K562 (cell line): Measurements from ENCODE around the gene AKNAD1. TPM values are rescaled to one million over a fixed set of nuclear protein-coding genes. Genes with fewer than 3 reads are reported as not detected.

Experiments
- ATAC-seq: fragments of 200-7000 bp; cut with Tn5 transposase; 3 replicates; pipeline ENCODE4 v1.9.1; 2020; ENCODE audit warnings: moderate library complexity
- BruUV-seq: library from RNA; stranded (reverse); fragments of 400-500 nt; replicated peaks from 2 replicates; lab custom pipeline; 2021; lab: Mats Ljungman, UMichigan
- CTCF ChIA-PET: fragments of 300-600 bp; formaldehyde crosslinking; extraction: SDS; loops from one replicate; lab custom pipeline; 2021; ENCODE audit warnings: low intra/inter-chr PET ratio; lab: Yijun Ruan, JAX
- POLR2A ChIA-PET: fragments of 300-600, 350-650 bp; sonication (Branson Sonifier 250); formaldehyde crosslinking; extraction: SDS; loops from one replicate; lab custom pipeline; 2021; ENCODE audit warnings: antibody characterized with exemption, inconsistent platforms; lab: Yijun Ruan, JAX
- DNase-seq, 4 experiments: peaks; one replicate each; pipeline versions ENCODE4 v3.0.0 to v3.0.0-alpha.2; 2011 to 2018; ENCODE audit warnings: low spot score in 3 of 4, mixed read lengths in 3 of 4; ENCODE audit errors: extremely low read depth in 1 of 4
- FAIRE-seq: peaks from 2 replicates; lab custom pipeline; 2011; peaks lifted over from hg19 to GRCh38; lab: Jason Lieb, UNC
- H2AFZ ChIP-seq: 2 replicates; pipeline ENCODE4 v1.6.0; 2011; ENCODE audit warnings: low read depth, low read length, control low read depth, inconsistent platforms
- H3K27ac ChIP-seq: fragments of 200-600 bp; 3 replicates; pipeline ENCODE4 v1.8.0; 2011; ENCODE audit warnings: low read depth, mild to moderate bottlenecking, control low read depth, inconsistent platforms, low read length, moderate library complexity, mixed read lengths; ENCODE audit errors: extremely low read depth
- H3K27me3 ChIP-seq, 2 experiments: fragments of 300-600 bp in 1 of 2; 2 replicates in 1 of 2; 3 replicates in 1 of 2; pipeline versions ENCODE4 v1.6.0 to v1.8.0; 2011; ENCODE audit warnings: inconsistent platforms in 2 of 2, low read length in 2 of 2, mild to moderate bottlenecking in 1 of 2, mixed read lengths in 1 of 2, moderate library complexity in 1 of 2; ENCODE audit not compliant: control insufficient read depth in 2 of 2, insufficient read depth in 2 of 2
- H3K36me3 ChIP-seq: fragments of 300-600 bp; 3 replicates; pipeline ENCODE4 v1.8.0; 2011; ENCODE audit warnings: mild to moderate bottlenecking, low read length, inconsistent platforms; ENCODE audit not compliant: control insufficient read depth, insufficient read depth
- H3K4me1 ChIP-seq, 2 experiments: fragments of 200-600 bp in 1 of 2; replicated peaks in 1 of 2; 2 replicates in 1 of 2; 3 replicates in 1 of 2; pipeline versions ENCODE4 v1.5.1 to v1.8.0; 2011; ENCODE audit warnings: inconsistent platforms in 2 of 2, low read length in 2 of 2, mild to moderate bottlenecking in 1 of 2, mixed read lengths in 1 of 2, moderate library complexity in 1 of 2; ENCODE audit not compliant: control insufficient read depth in 2 of 2, insufficient read depth in 2 of 2
- H3K4me2 ChIP-seq: 2 replicates; pipeline ENCODE4 v1.6.1; 2011; ENCODE audit warnings: low read length, control low read depth, inconsistent platforms, mixed read lengths; ENCODE audit not compliant: insufficient read depth
- H3K4me3 ChIP-seq: fragments of 200-600 bp; sonication (generic), shearing (Covaris generic); 2 replicates; pipeline ENCODE4 v1.5.1; 2016; ENCODE audit warnings: control low read depth, inconsistent platforms
- H3K79me2 ChIP-seq: fragments of 200-600 bp; 3 replicates; pipeline ENCODE4 v1.8.0; 2011; ENCODE audit warnings: low read length, inconsistent platforms; ENCODE audit not compliant: control insufficient read depth, insufficient read depth
- H3K9ac ChIP-seq, 2 experiments: 2 replicates each; pipeline versions ENCODE4 v1.6.0 to v1.6.1; 2011; ENCODE audit warnings: low read depth in 2 of 2, low read length in 2 of 2, control low read depth in 1 of 2, inconsistent platforms in 1 of 2, mild to moderate bottlenecking in 1 of 2, mixed read lengths in 1 of 2; ENCODE audit not compliant: insufficient read depth in 1 of 2
- H3K9me1 ChIP-seq: one replicate; pipeline ENCODE4 v1.6.0; 2011; ENCODE audit warnings: inconsistent platforms, mild to moderate bottlenecking, low read length, moderate library complexity; ENCODE audit not compliant: control insufficient read depth, insufficient read depth
- H3K9me3 ChIP-seq: replicated peaks from 2 replicates; pipeline ENCODE4 v1.5.1; 2011; ENCODE audit warnings: low read depth, low read length, inconsistent platforms; ENCODE audit not compliant: control insufficient read depth, insufficient read depth
- H4K20me1 ChIP-seq: replicated peaks from 2 replicates; pipeline ENCODE4 v1.6.1; 2011; ENCODE audit warnings: low read length, inconsistent platforms, mixed read lengths; ENCODE audit not compliant: control insufficient read depth, insufficient read depth
- ADNP ChIP-seq: fragments of 200-800 bp; sonication (Bioruptor generic); IDR thresholded peaks from 2 replicates; pipeline ENCODE4 v1.6.1; 2016; ENCODE audit warnings: missing genetic modification characterization, missing compliant biosample characterization
- CAMTA2 ChIP-seq: fragments of 250-450 bp; sonication (Bioruptor Pico); conservative IDR thresholded peaks from 2 replicates; pipeline ENCODE4 v1.5.1; 2022
- CXXC5 ChIP-seq: fragments of 250-450 bp; sonication (Bioruptor Pico); IDR thresholded peaks from 2 replicates; pipeline ENCODE4 v1.8.0; 2022; ENCODE audit warnings: inconsistent platforms, mild to moderate bottlenecking, moderate library complexity
- HCFC1 ChIP-seq: IDR thresholded peaks from 2 replicates; pipeline ENCODE4 v1.6.1; 2012; ENCODE audit warnings: low read depth, low read length, improper control_type of control experiment
- HLTF ChIP-seq: fragments of 450-650 bp; IDR thresholded peaks from 2 replicates; pipeline ENCODE4 v1.6.1; 2016
- HOXB6 ChIP-seq: fragments of 250-450 bp; sonication (Bioruptor Pico); IDR thresholded peaks from 2 replicates; pipeline ENCODE4 v1.5.1; 2022; ENCODE audit warnings: mild to moderate bottlenecking, borderline replicate concordance
- JUNB ChIP-seq: fragments of 450-650 bp; formaldehyde crosslinking; conservative IDR thresholded peaks from 2 replicates; pipeline ENCODE4 v1.4.0; 2020; ENCODE audit warnings: mild to moderate bottlenecking
- MAFG ChIP-seq: fragments of 450-650 bp; conservative IDR thresholded peaks from 2 replicates; pipeline ENCODE4 v1.6.1; 2016; ENCODE audit warnings: missing genetic modification characterization, missing compliant biosample characterization
- RBM14 ChIP-seq: fragments of 200-400 bp; formaldehyde crosslinking; IDR thresholded peaks from 2 replicates; pipeline ENCODE4 v1.6.1; 2018; ENCODE audit warnings: low read depth, mild to moderate bottlenecking, low read length, moderate library complexity, borderline replicate concordance; ENCODE audit not compliant: insufficient read depth
- SRSF7 ChIP-seq: fragments of 200-400 bp; formaldehyde crosslinking; optimal IDR thresholded peaks from 2 replicates; pipeline ENCODE3; 2017; ENCODE audit warnings: mild to moderate bottlenecking, low read depth, low read length
- TAF7 ChIP-seq: fragments of 450-650 bp; IDR thresholded peaks from 2 replicates; pipeline ENCODE4 v1.6.1; 2016; ENCODE audit warnings: missing genetic modification characterization, missing compliant biosample characterization
- ZFX ChIP-seq: sonication (generic); formaldehyde crosslinking; IDR thresholded peaks from 2 replicates; pipeline ENCODE4 v1.8.0; 2022; ENCODE audit warnings: mild to moderate bottlenecking, missing genetic modification reagents, moderate library complexity
- ZKSCAN1 ChIP-seq: fragments of 150-350 bp; IDR thresholded peaks from 2 replicates; pipeline ENCODE4 v1.6.1; 2016; ENCODE audit warnings: low read depth, low read length
- ZNF175 ChIP-seq: fragments of 200-800 bp; sonication (Bioruptor generic); IDR thresholded peaks from 2 replicates; pipeline ENCODE4 v1.6.1; 2016; ENCODE audit warnings: low read depth, mild to moderate bottlenecking, missing genetic modification characterization, missing compliant biosample characterization
- ZNF609 ChIP-seq: sonication (generic); formaldehyde crosslinking; IDR thresholded peaks from 2 replicates; pipeline ENCODE4 v1.8.1; 2023; ENCODE audit warnings: missing genetic modification reagents, mild to moderate bottlenecking, borderline replicate concordance
- WGBS: fragments of 100-300 bp; shearing (Covaris generic); methylation state at CpG from one replicate; pipeline ENCODE4 v1.1.6; 2016; ENCODE audit warnings: low coverage, mixed read lengths; ENCODE audit not compliant: insufficient coverage; ENCODE audit errors: missing lambda C conversion rate; 5-methylcytosine and 5-hydroxymethylcytosine counted together
- in situ Hi-C: fragments of 300-500 bp; cut with MboI; formaldehyde crosslinking; loops from 4 replicates; pipeline ENCODE4 v1.15.0; 2018; ENCODE audit warnings: inconsistent platforms, mixed read lengths
- intact Hi-C: fragments of 100-400 bp; cut with micrococcal nuclease; formaldehyde crosslinking; loops from 2 replicates; pipeline ENCODE4 v1.14.2; 2022
- polyA plus RNA-seq, 8 experiments: library from polyadenylated mRNA; depleted of rRNA in 4 of 8; stranded (reverse) in 5 of 8; unstranded in 3 of 8; fragments of >200 nt; fragmentation: Nextera tagmentation in 2 of 8; fragmentation: Illumina TruSeq in 1 of 8; extraction: Ambion mirVana in 2 of 8; extraction: Trizol in 1 of 8; gene quantifications; 2 replicates each; pipeline versions ENCODE4 v1.2.1 to v1.2.3, GENCODE V29; 2011 to 2014; ENCODE audit warnings: inconsistent platforms in 1 of 8, missing spikeins in 1 of 8
- total RNA-seq, 7 experiments: library from RNA; depleted of rRNA in 6 of 7; stranded (reverse); fragments of >200 nt in 6 of 7; fragmentation: Illumina TruSeq in 2 of 7; extraction: Trizol in 2 of 7; gene quantifications; 2 replicates each; pipeline versions ENCODE4 v1.2.1 to v1.2.3, GENCODE V29; 2011 to 2021; ENCODE audit warnings: low replicate concordance in 1 of 7
- TF ChIP-seq, protein P1 (sequence below): IDR thresholded peaks from 2 replicates; pipeline ENCODE4 v1.6.1; 2016; ENCODE audit warnings: missing genetic modification characterization, missing compliant biosample characterization

The AKNAD1 gene
- total and polyA plus RNA-seq, 9 of the 15 experiments (the other 6 are each of a cell fraction or from before 2014, with no cell fraction given) = 0.13 to 0.30 TPM; not detected in 7

- intact Hi-C loops = no loop called here
- H3K4me1 ChIP-seq = no peaks in the 10 kb centered on the region
- in situ Hi-C loops = no loop called here
- no TSS peak for BruUV-seq
- peaks cover 0 to 3% of the 10 kb centered on the region in 2 experiments; a peak in 3 of 5 replicates for H3K27me3 ChIP-seq
- WGBS = 29% methylated on average over 6 of the region's 6 CpGs
- POLR2A ChIA-PET = interaction anchor here (1.2 to 1.4 kb wide), 2 partner anchors 12 to 13 kb away, joined by 3 to 4 read pairs; no protein-coding TSS in a partner anchor
- no peak overlapping the region for H3K9ac ChIP-seq
- CTCF ChIA-PET = no interaction called here
- DNase-seq = no peak
- no peaks in the 10 kb centered on the region for H4K20me1 ChIP-seq
- FAIRE-seq = no peak
- H3K4me3 ChIP-seq = no peak overlapping the region
- H3K79me2 ChIP-seq = no peaks in the 10 kb centered on the region
- ATAC-seq = no peak
- H2AFZ ChIP-seq = peak overlapping the region; percentile 60; the same call in 1 of the 2 replicates
- no peak overlapping the region for H3K4me2 ChIP-seq
- H3K36me3 ChIP-seq = no peaks in the 10 kb centered on the region
- H3K9me3 ChIP-seq = no peaks in the 10 kb centered on the region
- H3K9me1 ChIP-seq = no peaks in the 10 kb centered on the region
- H3K27ac ChIP-seq = no peak overlapping the region
- no peak for TF ChIP-seq CXXC5 (CRISPR knock-in tag)
- TF ChIP-seq JUNB (CRISPR knock-in tag) = no peak
- TF ChIP-seq TAF7 (tag) = no peak
- no peak for TF ChIP-seq ADNP (tag)
- TF ChIP-seq, protein P1, sequence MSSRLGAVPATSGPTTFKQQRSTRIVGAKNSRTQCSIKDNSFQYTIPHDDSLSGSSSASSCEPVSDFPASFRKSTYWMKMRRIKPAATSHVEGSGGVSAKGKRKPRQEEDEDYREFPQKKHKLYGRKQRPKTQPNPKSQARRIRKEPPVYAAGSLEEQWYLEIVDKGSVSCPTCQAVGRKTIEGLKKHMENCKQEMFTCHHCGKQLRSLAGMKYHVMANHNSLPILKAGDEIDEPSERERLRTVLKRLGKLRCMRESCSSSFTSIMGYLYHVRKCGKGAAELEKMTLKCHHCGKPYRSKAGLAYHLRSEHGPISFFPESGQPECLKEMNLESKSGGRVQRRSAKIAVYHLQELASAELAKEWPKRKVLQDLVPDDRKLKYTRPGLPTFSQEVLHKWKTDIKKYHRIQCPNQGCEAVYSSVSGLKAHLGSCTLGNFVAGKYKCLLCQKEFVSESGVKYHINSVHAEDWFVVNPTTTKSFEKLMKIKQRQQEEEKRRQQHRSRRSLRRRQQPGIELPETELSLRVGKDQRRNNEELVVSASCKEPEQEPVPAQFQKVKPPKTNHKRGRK (tag) = no peak
- TF ChIP-seq RBM14 = no peak
- no peak for TF ChIP-seq ZKSCAN1
- TF ChIP-seq ZNF175 (CRISPR knock-in tag) = no peak
- TF ChIP-seq SRSF7 = no peak
- TF ChIP-seq ZNF609 = no peak
- TF ChIP-seq ZFX (CRISPR knock-in tag) = no peak
- TF ChIP-seq MAFG (tag) = no peak
- no peak for TF ChIP-seq CAMTA2 (CRISPR knock-in tag)
- no peak for TF ChIP-seq HOXB6 (CRISPR knock-in tag)
- TF ChIP-seq HCFC1 = no peak
- TF ChIP-seq HLTF = no peak
These were observed 1.5 kb upstream of the AKNAD1 start for GRCh38 chr1:108858230-108858950.
